ENCODE measurements around the gene SEL1L2. TPM values are rescaled to one million over a fixed set of nuclear protein-coding genes. Genes with fewer than 3 reads are reported as not detected.
A peak's percentile ranks its signal among the peaks of the same experiment; 100 is the strongest.

The SEL1L2 gene
- total and polyA plus RNA-seq, 3 experiments from 2014 or later = not detected

GRCh38 chr20:13953227-13953626 is 37.2 kb downstream of the SEL1L2 start:
- POLR2A ChIA-PET = no interaction called here
- no peaks in the 10 kb centered on the region for H3K9me3 ChIP-seq (ENCODE audit: low read length)

DNA sequence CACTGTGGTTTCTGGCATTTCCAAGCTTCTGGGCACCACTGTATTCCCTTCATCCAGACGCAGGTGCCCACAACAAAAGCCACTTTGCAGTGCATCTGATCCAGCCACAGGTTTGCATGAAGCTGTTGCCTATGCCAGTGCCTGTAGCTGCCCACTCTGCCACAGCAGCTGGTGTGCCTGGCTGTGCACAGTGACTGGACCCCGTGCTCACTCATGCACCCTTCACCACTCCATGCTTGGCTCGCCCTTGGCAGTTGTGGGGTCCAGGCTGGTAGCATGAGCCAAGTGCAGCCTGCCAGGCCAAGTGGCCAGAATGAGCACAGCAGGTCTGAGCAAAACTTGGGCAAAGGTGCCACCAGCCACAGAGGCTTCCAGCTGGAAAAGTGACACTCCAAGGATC is 42.7 kb downstream of the SEL1L2 start:
- peaks cover 2 to 16% (median 9%) of the 10 kb centered on the region in 5 donors for H3K9me3 Mint-ChIP-seq
- no peaks in the 10 kb centered on the region for H3K36me3 ChIP-seq (ENCODE audit: insufficient read depth, low read length)
- ChIA-PET CTCF (no interaction called here), POLR2A (no interaction called here)
- H3K27me3 ChIP-seq (ENCODE audit: insufficient read depth, low read length, poor library complexity, severe bottlenecking) = no peaks in the 10 kb centered on the region
- H3K27me3 Mint-ChIP-seq = no peaks in the 10 kb centered on the region
- no peaks in the 10 kb centered on the region for H3K9me3 ChIP-seq (ENCODE audit: low read length)
- no peak overlapping the region for H3K4me3 Mint-ChIP-seq
- DNase-seq = no peak
- H3K27ac Mint-ChIP-seq = no peak overlapping the region
- no peak overlapping the region for H3K4me3 ChIP-seq (ENCODE audit: low read length)
- H3K27ac ChIP-seq (ENCODE audit: low read depth, low read length) = no peak overlapping the region
- no peaks in the 10 kb centered on the region for H3K4me1 ChIP-seq (ENCODE audit: insufficient read depth, low read length)
- no peaks in the 10 kb centered on the region for H3K4me1 Mint-ChIP-seq
- no peaks in the 10 kb centered on the region for H3K36me3 Mint-ChIP-seq

More at GRCh38 chr20:13953227-13953626, 37.2 kb downstream of the SEL1L2 start:
- Histone ChIP-seq H3K27me3 (ENCODE audit: insufficient read depth, low read length, poor library complexity, severe bottlenecking) (no peaks in the 10 kb centered on the region), H3K27ac (ENCODE audit: low read depth, low read length) (no peak overlapping the region), H3K36me3 (ENCODE audit: insufficient read depth, low read length) (no peaks in the 10 kb centered on the region), H3K4me1 (ENCODE audit: insufficient read depth, low read length) (no peaks in the 10 kb centered on the region), H3K4me3 (ENCODE audit: low read length) (no peak overlapping the region)
- Mint-ChIP-seq H3K4me1 (no peaks in the 10 kb centered on the region), H3K36me3 (no peaks in the 10 kb centered on the region), H3K9me3 (peaks cover 2 to 13% (median 9%) of the 10 kb centered on the region in 5 donors), H3K4me3 (no peak overlapping the region), H3K27me3 (no peaks in the 10 kb centered on the region), H3K27ac (no peak overlapping the region)
- DNase-seq = no peak
- CTCF ChIA-PET = no interaction called here

DNA sequence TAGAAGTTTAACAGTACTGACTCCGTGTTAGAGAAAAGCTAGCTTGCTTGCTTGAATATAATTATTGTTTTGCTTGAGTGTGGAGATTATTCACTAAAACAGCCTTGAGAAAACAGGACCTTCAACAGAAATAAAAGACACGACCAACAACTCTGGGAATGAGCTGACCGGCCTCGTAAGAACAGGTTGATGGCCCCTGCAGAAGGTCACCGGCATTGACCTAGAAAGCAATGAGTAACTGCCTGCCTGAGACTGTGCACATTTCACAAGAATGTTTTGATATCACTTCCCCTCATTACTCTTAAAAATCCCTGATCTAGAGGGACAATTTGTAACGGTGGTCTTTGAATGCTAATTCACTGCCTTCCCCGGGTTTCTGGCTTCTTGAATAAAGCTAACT is 49.4 kb downstream of the SEL1L2 start:
- H3K27me3 ChIP-seq (ENCODE audit: insufficient read depth, low read length, poor library complexity, severe bottlenecking) = no peaks in the 10 kb centered on the region
- POLR2A ChIA-PET = no interaction called here
- H3K27ac ChIP-seq (ENCODE audit: low read depth, low read length) = no peak overlapping the region
- no peaks in the 10 kb centered on the region for H3K36me3 Mint-ChIP-seq
- no peaks in the 10 kb centered on the region for H3K4me1 Mint-ChIP-seq
- no peak overlapping the region for H3K4me3 ChIP-seq (ENCODE audit: low read length)
- no peak overlapping the region for H3K4me3 Mint-ChIP-seq
- no peak for DNase-seq
- H3K4me1 ChIP-seq (ENCODE audit: insufficient read depth, low read length) = no peaks in the 10 kb centered on the region
- no peaks in the 10 kb centered on the region for H3K36me3 ChIP-seq (ENCODE audit: insufficient read depth, low read length)
- CTCF ChIA-PET = no interaction called here
- H3K27ac Mint-ChIP-seq = no peak overlapping the region
- peaks cover 0 to 5% (median 2%) of the 10 kb centered on the region in 5 donors for H3K9me3 Mint-ChIP-seq
- no peaks in the 10 kb centered on the region for H3K9me3 ChIP-seq (ENCODE audit: low read length)
- peaks cover 0 to 1% of the 10 kb centered on the region in 2 donors for H3K27me3 Mint-ChIP-seq

DNA sequence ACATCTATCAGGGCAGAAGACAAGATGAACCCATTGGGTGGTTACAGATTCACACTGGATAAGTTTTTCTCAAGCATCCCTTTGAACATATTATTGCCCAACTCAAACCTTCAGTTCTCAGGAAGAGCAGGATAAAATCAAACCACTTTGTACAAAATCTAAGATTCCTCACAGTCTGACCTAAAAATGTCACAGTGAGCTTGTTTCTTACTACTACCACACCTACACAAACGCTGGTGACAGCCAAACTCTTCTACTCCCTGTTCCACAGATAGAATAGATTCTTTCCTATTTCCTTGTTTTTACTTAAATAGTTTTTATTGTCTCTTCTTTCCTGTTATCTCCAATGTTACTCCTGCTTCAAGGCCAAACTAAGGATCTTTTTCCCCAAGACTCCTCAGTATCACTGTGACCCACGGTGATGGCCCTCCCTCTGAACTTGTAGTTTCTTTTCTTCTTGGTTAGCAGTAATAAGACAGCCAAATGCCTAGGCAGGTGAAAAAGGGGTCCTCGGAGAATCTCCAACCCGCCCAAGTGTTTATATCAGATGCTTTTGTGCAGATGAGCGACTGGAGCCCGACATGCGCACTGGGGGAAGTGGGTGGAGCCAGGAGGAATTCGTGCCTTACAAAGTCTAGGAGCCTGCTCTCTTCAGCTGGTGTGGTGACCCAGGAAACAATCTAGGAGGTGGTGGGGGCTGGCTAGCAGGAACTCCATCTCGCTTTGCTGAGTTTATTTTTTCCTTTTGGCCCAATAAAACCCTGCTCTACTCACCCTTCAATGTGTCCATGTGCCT is 53.4 kb downstream of the SEL1L2 start:
- no peak overlapping the region for H3K4me3 Mint-ChIP-seq
- ChIA-PET POLR2A (no interaction called here), CTCF (interaction anchor here (1.3 kb wide), 1 partner anchor 10 kb away, joined by 3 read pairs; no protein-coding TSS in a partner anchor)
- peaks cover 0 to 4% (median 2%) of the 10 kb centered on the region in 5 donors for H3K9me3 Mint-ChIP-seq
- no peak for DNase-seq
- H3K27me3 Mint-ChIP-seq = peaks cover 0 to 1% of the 10 kb centered on the region in 2 donors
- no peaks in the 10 kb centered on the region for H3K4me1 Mint-ChIP-seq
- H3K36me3 ChIP-seq (ENCODE audit: insufficient read depth, low read length) = no peaks in the 10 kb centered on the region
- H3K27ac Mint-ChIP-seq = peak overlapping the region in 1 of 8 donors; percentile 21
- no peak overlapping the region for H3K27ac ChIP-seq (ENCODE audit: low read depth, low read length)
- H3K36me3 Mint-ChIP-seq = no peaks in the 10 kb centered on the region
- no peaks in the 10 kb centered on the region for H3K27me3 ChIP-seq (ENCODE audit: insufficient read depth, low read length, poor library complexity, severe bottlenecking)
- H3K4me1 ChIP-seq (ENCODE audit: insufficient read depth, low read length) = no peaks in the 10 kb centered on the region
- no peak overlapping the region for H3K4me3 ChIP-seq (ENCODE audit: low read length)
- H3K9me3 ChIP-seq (ENCODE audit: low read length) = no peaks in the 10 kb centered on the region

GRCh38 chr20:13934992-13935894 is 55.2 kb downstream of the SEL1L2 start:
- H3K36me3 ChIP-seq (ENCODE audit: insufficient read depth, low read length) = no peaks in the 10 kb centered on the region
- Mint-ChIP-seq H3K9me3 (peaks cover 0 to 4% (median 2%) of the 10 kb centered on the region in 5 donors), H3K36me3 (no peaks in the 10 kb centered on the region), H3K27ac (no peak overlapping the region), H3K4me1 (no peaks in the 10 kb centered on the region), H3K4me3 (no peak overlapping the region), H3K27me3 (peaks cover 0 to 1% of the 10 kb centered on the region in 2 donors)
- no peak for DNase-seq
- no peaks in the 10 kb centered on the region for H3K27me3 ChIP-seq (ENCODE audit: insufficient read depth, low read length, poor library complexity, severe bottlenecking)
- H3K27ac ChIP-seq (ENCODE audit: low read depth, low read length) = no peak overlapping the region
- no peaks in the 10 kb centered on the region for H3K9me3 ChIP-seq (ENCODE audit: low read length)
- POLR2A ChIA-PET = no interaction called here
- CTCF ChIA-PET = interaction anchor here (1.3 kb wide), 1 partner anchor 9 kb away, joined by 3 read pairs; no protein-coding TSS in a partner anchor
- no peak overlapping the region for H3K4me3 ChIP-seq (ENCODE audit: low read length)
- no peaks in the 10 kb centered on the region for H3K4me1 ChIP-seq (ENCODE audit: insufficient read depth, low read length)

- no peak overlapping the region for H3K27ac ChIP-seq (ENCODE audit: low read depth, low read length)
- H3K9me3 ChIP-seq (ENCODE audit: low read length) = no peaks in the 10 kb centered on the region
- H3K4me3 ChIP-seq (ENCODE audit: low read length) = no peak overlapping the region
- no peaks in the 10 kb centered on the region for H3K36me3 ChIP-seq (ENCODE audit: insufficient read depth, low read length)
- no peaks in the 10 kb centered on the region for H3K27me3 ChIP-seq (ENCODE audit: insufficient read depth, low read length, poor library complexity, severe bottlenecking)
- Mint-ChIP-seq H3K27ac (no peak overlapping the region), H3K36me3 (no peaks in the 10 kb centered on the region), H3K4me1 (no peaks in the 10 kb centered on the region), H3K27me3 (no peaks in the 10 kb centered on the region), H3K9me3 (peaks cover 0 to 7% (median 3%) of the 10 kb centered on the region in 5 donors), H3K4me3 (no peak overlapping the region)
- CTCF ChIA-PET = no interaction called here
- no peaks in the 10 kb centered on the region for H3K4me1 ChIP-seq (ENCODE audit: insufficient read depth, low read length)
- POLR2A ChIA-PET = no interaction called here
- no peak for DNase-seq
These were observed 60.1 kb downstream of the SEL1L2 start for GRCh38 chr20:13930281-13930680.

DNA sequence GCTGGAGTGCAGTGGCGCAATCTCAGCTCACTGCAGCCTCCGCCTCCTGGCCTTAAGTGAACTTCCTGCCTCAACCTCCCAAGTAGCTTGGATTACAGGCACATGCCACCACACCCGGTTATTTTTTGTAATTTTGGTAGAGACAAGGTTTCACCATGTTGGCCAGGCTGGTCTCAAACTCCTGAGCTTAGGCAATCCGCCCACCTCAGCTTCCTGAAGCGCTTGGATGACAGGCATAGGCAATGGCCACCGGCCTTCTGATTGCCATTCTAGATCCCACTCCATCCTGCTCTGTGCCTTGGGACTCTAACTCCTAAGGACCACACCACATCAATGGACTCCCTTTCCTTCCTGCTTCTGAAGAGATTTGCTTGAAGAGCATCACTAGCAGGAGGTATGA is 60.6 kb downstream of the SEL1L2 start:
- no peaks in the 10 kb centered on the region for H3K36me3 ChIP-seq (ENCODE audit: insufficient read depth, low read length)
- Mint-ChIP-seq H3K4me3 (no peak overlapping the region), H3K36me3 (no peaks in the 10 kb centered on the region), H3K27me3 (no peaks in the 10 kb centered on the region), H3K27ac (no peak overlapping the region), H3K4me1 (no peaks in the 10 kb centered on the region), H3K9me3 (peaks cover 0 to 7% (median 2%) of the 10 kb centered on the region in 5 donors)
- no peak overlapping the region for H3K27ac ChIP-seq (ENCODE audit: low read depth, low read length)
- no peaks in the 10 kb centered on the region for H3K4me1 ChIP-seq (ENCODE audit: insufficient read depth, low read length)
- no peak for DNase-seq
- ChIA-PET CTCF (no interaction called here), POLR2A (no interaction called here)
- no peaks in the 10 kb centered on the region for H3K9me3 ChIP-seq (ENCODE audit: low read length)
- H3K27me3 ChIP-seq (ENCODE audit: insufficient read depth, low read length, poor library complexity, severe bottlenecking) = no peaks in the 10 kb centered on the region
- H3K4me3 ChIP-seq (ENCODE audit: low read length) = no peak overlapping the region

- Mint-ChIP-seq H3K36me3 (no peaks in the 10 kb centered on the region), H3K9me3 (peaks cover 0 to 5% (median under 1%) of the 10 kb centered on the region in 5 donors), H3K27me3 (no peaks in the 10 kb centered on the region), H3K27ac (no peak overlapping the region), H3K4me3 (no peak overlapping the region), H3K4me1 (no peaks in the 10 kb centered on the region)
- H3K4me1 ChIP-seq (ENCODE audit: insufficient read depth, low read length) = no peaks in the 10 kb centered on the region
- H3K27me3 ChIP-seq (ENCODE audit: insufficient read depth, low read length, poor library complexity, severe bottlenecking) = no peaks in the 10 kb centered on the region
- no peaks in the 10 kb centered on the region for H3K36me3 ChIP-seq (ENCODE audit: insufficient read depth, low read length)
- no peak for DNase-seq
- POLR2A ChIA-PET = no interaction called here
- H3K4me3 ChIP-seq (ENCODE audit: low read length) = no peak overlapping the region
- no peaks in the 10 kb centered on the region for H3K9me3 ChIP-seq (ENCODE audit: low read length)
- H3K27ac ChIP-seq (ENCODE audit: low read depth, low read length) = no peak overlapping the region
- CTCF ChIA-PET = no interaction called here
These were observed 61.5 kb downstream of the SEL1L2 start for GRCh38 chr20:13928901-13929300.

Measured in CD8-positive, alpha-beta memory T cell (primary cell).